H1 (cell line): ENCODE measurements around the gene NRTN. TPM values are rescaled to one million over a fixed set of nuclear protein-coding genes. Genes with fewer than 3 reads are reported as not detected.

Experiments
- ASH2L ChIP-seq: fragments of 200-600, 300-600 bp; sonication (generic); IDR thresholded peaks from one replicate; pipeline ENCODE4 v1.7.1; 2017; ENCODE audit warnings: low read length
- BRCA1 ChIP-seq: IDR thresholded peaks from 2 replicates; pipeline ENCODE4 v1.6.1; 2012; ENCODE audit warnings: low read depth, low read length, improper control_type of control experiment
- CBX5 ChIP-seq: fragments of 300-800, 300-1000 bp; sonication (generic); IDR thresholded peaks from 2 replicates; pipeline ENCODE4 v1.7.1; 2016; ENCODE audit warnings: antibody characterized with exemption, low read length, low read depth
- CEBPB ChIP-seq: IDR thresholded peaks from 2 replicates; pipeline ENCODE4 v1.6.1; 2012; ENCODE audit warnings: low read depth, low read length
- CHD2 ChIP-seq: IDR thresholded peaks from 2 replicates; pipeline ENCODE4 v1.6.1; 2012; ENCODE audit warnings: low read length, improper control_type of control experiment
- CTBP2 ChIP-seq: IDR thresholded peaks from 2 replicates; pipeline ENCODE4 v1.7.0; 2011; ENCODE audit warnings: borderline replicate concordance, mild to moderate bottlenecking, moderate library complexity, mixed read lengths, low read length; ENCODE audit not compliant: insufficient read depth, insufficient read length
- EGR1 ChIP-seq: IDR thresholded peaks from 2 replicates; pipeline ENCODE4 v1.6.1; 2011; ENCODE audit warnings: low read depth, low read length, borderline replicate concordance
- FOSL1 ChIP-seq: IDR thresholded peaks from 2 replicates; pipeline ENCODE4 v1.6.1; 2011; ENCODE audit warnings: mild to moderate bottlenecking, low read depth, low read length, moderate library complexity; ENCODE audit not compliant: insufficient read depth
- GABPA ChIP-seq: IDR thresholded peaks from 2 replicates; pipeline ENCODE4 v1.6.1; 2011; ENCODE audit warnings: mild to moderate bottlenecking, low read length, moderate library complexity, borderline replicate concordance; ENCODE audit not compliant: insufficient read depth
- JUND ChIP-seq: IDR thresholded peaks from 2 replicates; pipeline ENCODE4 v1.6.1; 2011; ENCODE audit warnings: mild to moderate bottlenecking, improper control_type of control experiment, low read length
- MAX ChIP-seq: IDR thresholded peaks from 2 replicates; pipeline ENCODE4 v1.6.1; 2012; ENCODE audit warnings: inconsistent platforms
- PHF8 ChIP-seq: fragments of 200-600 bp; sonication (generic); conservative IDR thresholded peaks from 2 replicates; pipeline ENCODE4 v1.7.1; 2012; ENCODE audit warnings: low read depth, mild to moderate bottlenecking, inconsistent platforms, low read length, moderate library complexity
- RAD21 ChIP-seq, 2 experiments: IDR thresholded peaks in 1 of 2; conservative IDR thresholded peaks in 1 of 2; 2 replicates each; pipeline ENCODE4 v1.6.1; 2011; ENCODE audit warnings: low read depth in 2 of 2, low read length in 2 of 2, improper control_type of control experiment in 1 of 2, inconsistent platforms in 1 of 2, mild to moderate bottlenecking in 1 of 2, moderate library complexity in 1 of 2
- RFX5 ChIP-seq: IDR thresholded peaks from 2 replicates; pipeline ENCODE4 v1.6.1; 2011; ENCODE audit warnings: low read depth, low read length, improper control_type of control experiment, borderline replicate concordance
- RNF2 ChIP-seq: fragments of 200-900, 300-1000 bp; sonication (generic); IDR thresholded peaks from 2 replicates; pipeline ENCODE4 v1.7.1; 2016; ENCODE audit warnings: borderline replicate concordance, low read depth, mild to moderate bottlenecking, antibody characterized with exemption, low read length; ENCODE audit not compliant: poor library complexity, severe bottlenecking; ENCODE audit errors: missing control alignments
- SRF ChIP-seq: IDR thresholded peaks from 2 replicates; pipeline ENCODE4 v1.6.1; 2011; ENCODE audit warnings: mild to moderate bottlenecking, low read depth, low read length, moderate library complexity
- TAF1 ChIP-seq: IDR thresholded peaks from 2 replicates; pipeline ENCODE4 v1.6.1; 2011; ENCODE audit warnings: mild to moderate bottlenecking, low read depth, low read length
- TCF12 ChIP-seq: IDR thresholded peaks from 2 replicates; pipeline ENCODE4 v1.6.1; 2011; ENCODE audit warnings: low read depth, mild to moderate bottlenecking, low read length
- USF2 ChIP-seq: IDR thresholded peaks from 2 replicates; pipeline ENCODE4 v1.6.1; 2011; ENCODE audit warnings: low read length, improper control_type of control experiment
- ZNF274 ChIP-seq: IDR thresholded peaks from 2 replicates; pipeline ENCODE4 v1.7.0; 2012; ENCODE audit warnings: low read length, borderline replicate concordance; ENCODE audit errors: extremely low read depth
- polyA plus RNA-seq, 7 experiments: library from polyadenylated mRNA; depleted of rRNA in 3 of 7; stranded (reverse) in 5 of 7; unstranded in 2 of 7; fragments of >200 nt in 5 of 7; fragments of 200-250 nt in 2 of 7; gene quantifications; 1 replicate in 5 of 7; 2 replicates in 1 of 7; 4 replicates in 1 of 7; pipeline versions ENCODE4 v1.2.1 to v1.2.3, GENCODE V29; 2011 to 2013; ENCODE audit warnings: missing spikeins in 2 of 7, mixed read lengths in 2 of 7
- total RNA-seq: library from RNA; stranded (reverse); fragmentation: NEBNext Ultra II Directional; extraction: Animal tissue kit (Norgen Biotek cat#: 25700); gene quantifications from 2 replicates; pipeline ENCODE4 v1.2.1, GENCODE V29; 2021

The NRTN gene
- total and polyA plus RNA-seq, 2 of the 8 experiments (the other 6 are each of a cell fraction or from before 2014, with no cell fraction given): 3.9 to 5.3 TPM

GRCh38 chr19:5827891-5828660 is 23.2 kb downstream of the NRTN start (continued):
- TF ChIP-seq FOSL1: no peak
- peak; percentile 85 for TF ChIP-seq ASH2L
- no peak for TF ChIP-seq USF2
- no peak for TF ChIP-seq TCF12
- peak; percentile 25; the same call in 1 of the 2 replicates for TF ChIP-seq CEBPB
- TF ChIP-seq CTBP2: no peak
- no peak for TF ChIP-seq CBX5
- TF ChIP-seq SRF: no peak
- TF ChIP-seq TAF1: peak; percentile 83
- TF ChIP-seq JUND: peak; percentile 84
- no peak for TF ChIP-seq RAD21 (IDR thresholded peaks at IDR 0.05 in 1 of 2, conservative IDR thresholded peaks at IDR 0.05 in 1 of 2; ENCODE audit: low read depth in 2 of 2, low read length in 2 of 2)
- 0 out of 2 replicates have a peak, but pooled peaks have one; percentile 5 for TF ChIP-seq GABPA
- peak; percentile 95 for TF ChIP-seq PHF8
- no peak for TF ChIP-seq ZNF274
- TF ChIP-seq RFX5: no peak
- TF ChIP-seq RNF2: no peak
- TF ChIP-seq MAX: peak; percentile 53; the same call in 1 of the 2 replicates
- no peak for TF ChIP-seq EGR1
- peak; percentile 98 for TF ChIP-seq CHD2
- peak; percentile 90 for TF ChIP-seq BRCA1
